Mesenchymal stem cell (in vitro differentiated cells and primary cell): ENCODE results near the gene DAAM2.

Source experiments
- DNase-seq: peaks from one replicate; pipeline ENCODE4 v3.0.0-alpha.2; 2013
- H2AFZ ChIP-seq: one replicate; pipeline ENCODE4 v1.6.1; 2013; ENCODE audit warnings: low read depth, mild to moderate bottlenecking, control low read depth, inconsistent platforms, low read length, moderate library complexity
- H2AK5ac ChIP-seq: 2 replicates; pipeline ENCODE4 v1.6.1; 2013; ENCODE audit warnings: low read length, moderate library complexity, mild to moderate bottlenecking, inconsistent platforms; ENCODE audit not compliant: severe bottlenecking
- H2BK120ac ChIP-seq: one replicate; pipeline ENCODE4 v1.6.1; 2013; ENCODE audit warnings: low read depth, mild to moderate bottlenecking, inconsistent platforms, low read length, moderate library complexity
- H2BK12ac ChIP-seq, 2 experiments: one replicate each; pipeline ENCODE4 v1.6.1; 2013; ENCODE audit warnings: inconsistent platforms in 2 of 2, low read length in 2 of 2, mild to moderate bottlenecking in 2 of 2, moderate library complexity in 2 of 2, control low read depth in 1 of 2
- H2BK15ac ChIP-seq: one replicate; pipeline ENCODE4 v1.6.1; 2013; ENCODE audit warnings: mild to moderate bottlenecking, low read depth, inconsistent platforms; ENCODE audit not compliant: poor library complexity, severe bottlenecking
- H2BK5ac ChIP-seq: 2 replicates; pipeline ENCODE4 v1.6.1; 2013; ENCODE audit warnings: low read depth, mild to moderate bottlenecking, low read length, control low read depth, inconsistent platforms; ENCODE audit not compliant: poor library complexity, severe bottlenecking
- H3K14ac ChIP-seq, 2 experiments: one replicate each; pipeline ENCODE4 v1.6.1; 2013; ENCODE audit warnings: inconsistent platforms in 2 of 2, low read length in 2 of 2, control low read depth in 1 of 2, mild to moderate bottlenecking in 1 of 2, moderate library complexity in 1 of 2
- H3K18ac ChIP-seq, 2 experiments: one replicate each; pipeline ENCODE4 v1.6.1; 2013; ENCODE audit warnings: inconsistent platforms in 2 of 2, low read length in 2 of 2, control low read depth in 1 of 2, low read depth in 1 of 2, mild to moderate bottlenecking in 1 of 2
- H3K23ac ChIP-seq, 2 experiments: one replicate each; pipeline ENCODE4 v1.6.1; 2013; ENCODE audit warnings: inconsistent platforms in 2 of 2, low read length in 2 of 2, mild to moderate bottlenecking in 2 of 2, moderate library complexity in 2 of 2, control low read depth in 1 of 2
- H3K27ac ChIP-seq: 2 replicates; pipeline ENCODE4 v1.5.1; 2013; ENCODE audit warnings: mild to moderate bottlenecking, moderate library complexity, low read length, control low read depth, inconsistent platforms; ENCODE audit not compliant: poor library complexity, severe bottlenecking
- H3K27me3 ChIP-seq, 2 experiments: 2 replicates each; pipeline versions ENCODE4 v1.6.1 to v1.7.0; 2013; ENCODE audit warnings: low read length in 2 of 2, mild to moderate bottlenecking in 2 of 2, moderate library complexity in 2 of 2, control low read depth in 1 of 2, inconsistent platforms in 1 of 2; ENCODE audit not compliant: control insufficient read depth in 1 of 2, insufficient read depth in 1 of 2
- H3K36me3 ChIP-seq, 2 experiments: 2 replicates each; pipeline versions ENCODE4 v1.6.1 to v1.7.0; 2013; ENCODE audit warnings: low read length in 2 of 2, control low read depth in 1 of 2, inconsistent platforms in 1 of 2, low read depth in 1 of 2, mild to moderate bottlenecking in 1 of 2; ENCODE audit not compliant: insufficient read depth in 2 of 2, control insufficient read depth in 1 of 2
- H3K4ac ChIP-seq, 2 experiments: one replicate each; pipeline ENCODE4 v1.6.1; 2013; ENCODE audit warnings: inconsistent platforms in 2 of 2, low read length in 2 of 2, mild to moderate bottlenecking in 2 of 2, moderate library complexity in 2 of 2, control low read depth in 1 of 2, low read depth in 1 of 2
- H3K4me1 ChIP-seq: 2 replicates; pipeline ENCODE4 v1.6.1; 2013; ENCODE audit warnings: low read depth, low read length, control low read depth; ENCODE audit not compliant: control insufficient read depth, insufficient read depth
- H3K4me2 ChIP-seq: 2 replicates; pipeline ENCODE4 v1.6.1; 2013; ENCODE audit warnings: low read length, mild to moderate bottlenecking, inconsistent platforms; ENCODE audit not compliant: poor library complexity, severe bottlenecking
- H3K4me3 ChIP-seq, 2 experiments: 2 replicates each; pipeline versions ENCODE4 v1.5.1 to v1.7.0; 2013; ENCODE audit warnings: low read length in 2 of 2, mild to moderate bottlenecking in 2 of 2, control low read depth in 1 of 2, low read depth in 1 of 2; ENCODE audit not compliant: insufficient read depth in 1 of 2
- H3K79me1 ChIP-seq: replicated peaks from 2 replicates; pipeline ENCODE4 v1.6.1; 2013; ENCODE audit warnings: mild to moderate bottlenecking, control low read depth, low read length, inconsistent platforms; ENCODE audit not compliant: poor library complexity, severe bottlenecking
- H3K9ac ChIP-seq: 2 replicates; pipeline ENCODE4 v1.7.0; 2013; ENCODE audit warnings: mild to moderate bottlenecking, low read length, moderate library complexity
- H3K9me3 ChIP-seq: 2 replicates; pipeline ENCODE4 v1.7.0; 2013; ENCODE audit warnings: mild to moderate bottlenecking, low read length; ENCODE audit not compliant: control insufficient read depth
- H4K8ac ChIP-seq: one replicate; pipeline ENCODE4 v1.6.1; 2013; ENCODE audit warnings: inconsistent platforms, mild to moderate bottlenecking, low read length, moderate library complexity
- H4K91ac ChIP-seq: one replicate; pipeline ENCODE4 v1.6.1; 2013; ENCODE audit warnings: mild to moderate bottlenecking, low read length, inconsistent platforms
- WGBS: methylation state at CpG from one replicate; pipeline ENCODE4 v1.1.7; 2013; ENCODE audit warnings: mixed read lengths; 5-methylcytosine and 5-hydroxymethylcytosine counted together

The DAAM2 gene

DNA sequence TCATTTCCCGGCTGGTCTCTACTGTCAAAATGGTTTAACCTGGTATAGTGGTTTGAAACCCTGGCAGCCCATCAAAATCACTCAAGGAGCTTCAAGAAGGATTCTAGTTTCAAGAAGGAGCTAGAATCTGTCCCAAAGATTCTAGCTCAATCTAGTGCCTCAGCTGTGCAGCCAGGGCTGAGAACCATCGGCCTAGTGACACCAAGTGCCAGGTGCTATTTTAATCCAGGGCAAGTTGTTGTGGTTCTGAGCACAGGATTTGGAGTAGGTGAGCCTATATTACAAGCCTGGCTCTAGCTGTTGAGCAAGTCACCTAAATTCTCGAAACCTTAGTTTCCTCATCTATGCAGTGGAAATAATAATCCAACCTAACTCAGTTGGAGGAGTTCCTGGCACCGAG is 138.4 kb downstream of the DAAM2 start:
- no peak overlapping the region for H4K91ac ChIP-seq
- H3K27me3 ChIP-seq: no peaks in the 10 kb centered on the region
- H3K9ac ChIP-seq: no peak overlapping the region
- H2BK120ac ChIP-seq: no peak overlapping the region
- H3K9me3 ChIP-seq: no peaks in the 10 kb centered on the region
- peak overlapping the region in 1 of 2 experiments; percentile 20 for H3K4me3 ChIP-seq
- no peak overlapping the region for H2AK5ac ChIP-seq
- 83% methylated on average over 4 of the region's 4 CpGs for WGBS
- peaks cover 8 to 12% of the 10 kb centered on the region in 2 experiments for H3K36me3 ChIP-seq
- no peak overlapping the region for H3K4me2 ChIP-seq
- H2BK5ac ChIP-seq: no peak overlapping the region
- no peak overlapping the region for H2BK12ac ChIP-seq
- no peak overlapping the region for H3K14ac ChIP-seq
- no peak overlapping the region for H2BK15ac ChIP-seq
- no peak overlapping the region for H3K23ac ChIP-seq
- H3K79me1 ChIP-seq: peaks cover 25% of the 10 kb centered on the region
- peaks cover 17% of the 10 kb centered on the region for H3K4me1 ChIP-seq
- H2AFZ ChIP-seq: no peak overlapping the region
- H3K4ac ChIP-seq: no peak overlapping the region
- H4K8ac ChIP-seq: no peak overlapping the region
- H3K18ac ChIP-seq: no peak overlapping the region
- no peak overlapping the region for H3K27ac ChIP-seq
- no peak for DNase-seq

DNA sequence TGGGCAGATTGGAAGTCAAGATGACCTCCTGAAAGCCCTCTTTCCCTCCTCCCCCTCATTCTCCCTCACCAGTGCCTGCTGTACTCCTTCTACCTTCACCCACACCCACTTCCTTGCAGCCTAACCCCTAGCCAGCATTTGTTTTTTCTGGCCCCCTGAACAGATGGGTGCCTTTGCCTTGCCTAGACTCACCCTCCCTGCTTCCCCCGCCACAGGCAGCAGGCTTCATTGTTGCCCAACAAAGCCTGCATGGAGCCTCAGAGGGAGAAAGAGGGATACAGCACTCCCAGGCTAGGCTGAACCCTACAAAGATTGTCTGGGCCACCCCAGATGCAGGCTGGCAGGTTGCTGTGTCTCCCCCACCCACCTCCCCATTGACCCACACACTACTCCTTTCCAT is 139.4 kb downstream of the DAAM2 start:
- no peaks in the 10 kb centered on the region for H3K9me3 ChIP-seq
- peaks cover 17% of the 10 kb centered on the region for H3K4me1 ChIP-seq
- no peak overlapping the region for H3K4me3 ChIP-seq
- H3K4ac ChIP-seq: peak overlapping the region in 1 of 2 experiments; percentile 47
- no peak overlapping the region for H3K27ac ChIP-seq
- H3K18ac ChIP-seq: peak overlapping the region in 1 of 2 experiments; percentile 15
- no peak overlapping the region for H3K4me2 ChIP-seq
- DNase-seq: no peak
- peak overlapping the region; percentile 46 for H4K8ac ChIP-seq
- no peak overlapping the region for H3K9ac ChIP-seq
- no peak overlapping the region for H3K14ac ChIP-seq
- H2AFZ ChIP-seq: no peak overlapping the region
- 100% methylated on average over 1 of the region's 1 CpG for whole genome bisulfite sequencing
- H3K27me3 ChIP-seq: no peaks in the 10 kb centered on the region
- peak overlapping the region; percentile 20 for H4K91ac ChIP-seq
- no peak overlapping the region for H2BK5ac ChIP-seq
- peaks cover 0 to 7% of the 10 kb centered on the region in 2 experiments for H3K36me3 ChIP-seq
- no peak overlapping the region for H2BK15ac ChIP-seq
- no peak overlapping the region for H2BK120ac ChIP-seq
- no peak overlapping the region for H2AK5ac ChIP-seq
- peak overlapping the region in 1 of 2 experiments; percentile 45 for H2BK12ac ChIP-seq
- peak overlapping the region in 1 of 2 experiments; percentile 53 for H3K23ac ChIP-seq
- peaks cover 23% of the 10 kb centered on the region for H3K79me1 ChIP-seq

DNA sequence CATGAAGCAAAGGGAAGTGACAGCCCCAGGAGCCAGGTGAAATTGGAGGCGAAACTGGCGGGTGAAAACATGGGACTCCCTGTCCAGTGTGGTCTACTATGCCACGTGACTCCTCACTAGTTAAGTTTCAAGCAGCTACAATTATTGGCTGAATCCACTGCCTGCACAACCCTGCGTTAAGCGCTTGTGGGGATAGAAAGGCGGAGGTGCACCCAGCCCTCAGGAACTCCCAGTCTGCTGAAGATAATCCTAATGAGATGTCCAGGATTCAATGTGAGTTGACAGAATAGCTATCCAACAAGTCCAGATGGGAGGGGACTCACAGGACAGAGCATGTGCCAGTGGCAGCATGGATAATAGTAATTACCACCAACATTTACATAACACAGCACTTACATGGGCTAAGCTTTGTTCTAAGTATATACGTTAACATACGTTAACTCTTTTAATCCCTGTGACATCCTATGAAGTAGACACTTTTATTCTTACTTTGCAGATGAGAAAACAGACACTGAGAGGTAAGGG is 140.3 kb downstream of the DAAM2 start:
- 94% methylated on average over 6 of the region's 8 CpGs for WGBS

DNA sequence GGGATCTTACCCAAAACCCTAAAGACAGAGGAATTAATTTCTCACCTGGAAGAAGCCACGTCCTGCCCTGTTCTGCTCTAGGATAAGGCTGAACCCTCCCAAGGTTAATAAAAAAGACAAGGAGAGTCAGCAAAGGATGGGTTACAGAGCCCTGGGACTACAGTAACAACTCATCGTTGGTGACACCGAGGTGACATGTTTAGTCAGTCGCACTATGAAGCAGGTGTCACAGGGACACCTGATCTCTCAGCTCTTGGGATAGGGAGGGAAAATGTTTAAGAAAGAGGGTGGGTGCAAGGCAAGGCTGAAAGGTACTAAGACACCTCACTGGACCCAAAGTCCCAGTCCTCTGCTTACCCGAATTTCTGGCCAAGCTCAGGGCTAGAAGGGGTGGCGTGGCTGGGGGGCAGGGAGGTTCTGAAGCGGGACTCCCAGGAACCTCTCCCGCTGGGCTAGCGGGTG is 141.5 kb downstream of the DAAM2 start:
- H2AK5ac ChIP-seq: no peak overlapping the region
- peak overlapping the region; percentile 85 for H2AFZ ChIP-seq
- H2BK120ac ChIP-seq: no peak overlapping the region
- H3K14ac ChIP-seq: peak overlapping the region in 1 of 2 experiments; percentile 53
- no peaks in the 10 kb centered on the region for H3K9me3 ChIP-seq
- H4K91ac ChIP-seq: no peak overlapping the region
- H3K9ac ChIP-seq: peak overlapping the region; percentile 89
- H3K27me3 ChIP-seq: no peaks in the 10 kb centered on the region
- H2BK15ac ChIP-seq: peak overlapping the region; percentile 86
- peaks cover 8% of the 10 kb centered on the region for H3K4me1 ChIP-seq
- H2BK5ac ChIP-seq: peak overlapping the region; percentile 35
- H3K23ac ChIP-seq: no peak overlapping the region
- H3K79me1 ChIP-seq: peaks cover 23% of the 10 kb centered on the region
- 15% methylated on average over 9 of the region's 9 CpGs for WGBS
- H3K18ac ChIP-seq: peak overlapping the region; percentile 78 to 88
- peak overlapping the region; percentile 91 for H3K4me2 ChIP-seq
- peak overlapping the region in 1 of 2 experiments; percentile 68 for H3K4ac ChIP-seq
- peak overlapping the region; percentile 87 to 88 for H3K4me3 ChIP-seq
- peak overlapping the region; percentile 52 for H4K8ac ChIP-seq
- peak overlapping the region in 1 of 2 experiments; percentile 57 for H2BK12ac ChIP-seq
- peaks cover 0 to 7% of the 10 kb centered on the region in 2 experiments for H3K36me3 ChIP-seq
- no peak for DNase-seq
- no peak overlapping the region for H3K27ac ChIP-seq

More for the DNA sequence above, 140.3 kb downstream of the DAAM2 start:
- no peak overlapping the region for H2BK5ac ChIP-seq
- no peak overlapping the region for H3K14ac ChIP-seq
- H3K27me3 ChIP-seq: no peaks in the 10 kb centered on the region
- no peak overlapping the region for H3K4me2 ChIP-seq
- no peak for DNase-seq
- no peak overlapping the region for H2BK15ac ChIP-seq
- H4K8ac ChIP-seq: no peak overlapping the region
- H4K91ac ChIP-seq: no peak overlapping the region
- H3K4me1 ChIP-seq: peaks cover 9% of the 10 kb centered on the region
- H3K79me1 ChIP-seq: peaks cover 23% of the 10 kb centered on the region
- H3K9me3 ChIP-seq: no peaks in the 10 kb centered on the region
- no peak overlapping the region for H3K18ac ChIP-seq
- no peak overlapping the region for H2BK120ac ChIP-seq
- H3K4me3 ChIP-seq: no peak overlapping the region
- no peak overlapping the region for H2BK12ac ChIP-seq
- no peak overlapping the region for H3K27ac ChIP-seq
- peaks cover 0 to 7% of the 10 kb centered on the region in 2 experiments for H3K36me3 ChIP-seq
- no peak overlapping the region for H2AK5ac ChIP-seq
- no peak overlapping the region for H3K23ac ChIP-seq
- H3K4ac ChIP-seq: peak overlapping the region in 1 of 2 experiments; percentile 47
- no peak overlapping the region for H2AFZ ChIP-seq
- no peak overlapping the region for H3K9ac ChIP-seq
